ENCODE measurements around the gene ITGBL1.

DNA sequence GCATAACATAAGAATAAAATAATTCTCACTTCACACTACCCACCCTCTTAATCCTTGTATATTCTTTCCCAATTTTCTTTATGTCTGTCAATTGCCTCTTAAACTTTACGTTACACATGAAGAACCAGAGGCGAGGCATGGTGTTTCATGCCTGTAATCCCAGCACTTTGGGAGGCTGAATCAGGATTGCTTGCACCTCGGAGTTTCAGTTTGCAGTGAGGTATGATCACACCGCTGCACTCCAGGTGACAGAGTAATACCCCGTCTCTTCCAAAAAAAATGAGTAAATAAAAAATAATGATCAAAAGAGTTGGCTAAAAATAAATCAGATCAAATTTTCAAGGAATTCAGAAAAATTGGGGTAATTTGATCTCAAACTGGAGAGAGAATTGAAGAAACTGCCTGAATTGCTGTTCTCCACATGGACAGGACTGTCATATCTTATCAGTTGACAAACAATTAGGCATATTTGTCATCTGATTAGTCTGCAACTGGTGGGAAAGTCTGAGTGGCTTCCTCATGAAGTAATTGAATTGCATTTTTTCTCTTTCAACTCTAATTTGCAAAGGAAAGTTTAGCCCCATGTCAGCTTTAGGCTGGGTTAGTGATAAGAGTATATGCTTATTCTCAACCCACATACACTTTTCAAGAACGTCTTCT, 302.9 kb downstream of the ITGBL1 start:
- TF ChIP-seq, protein P1, sequence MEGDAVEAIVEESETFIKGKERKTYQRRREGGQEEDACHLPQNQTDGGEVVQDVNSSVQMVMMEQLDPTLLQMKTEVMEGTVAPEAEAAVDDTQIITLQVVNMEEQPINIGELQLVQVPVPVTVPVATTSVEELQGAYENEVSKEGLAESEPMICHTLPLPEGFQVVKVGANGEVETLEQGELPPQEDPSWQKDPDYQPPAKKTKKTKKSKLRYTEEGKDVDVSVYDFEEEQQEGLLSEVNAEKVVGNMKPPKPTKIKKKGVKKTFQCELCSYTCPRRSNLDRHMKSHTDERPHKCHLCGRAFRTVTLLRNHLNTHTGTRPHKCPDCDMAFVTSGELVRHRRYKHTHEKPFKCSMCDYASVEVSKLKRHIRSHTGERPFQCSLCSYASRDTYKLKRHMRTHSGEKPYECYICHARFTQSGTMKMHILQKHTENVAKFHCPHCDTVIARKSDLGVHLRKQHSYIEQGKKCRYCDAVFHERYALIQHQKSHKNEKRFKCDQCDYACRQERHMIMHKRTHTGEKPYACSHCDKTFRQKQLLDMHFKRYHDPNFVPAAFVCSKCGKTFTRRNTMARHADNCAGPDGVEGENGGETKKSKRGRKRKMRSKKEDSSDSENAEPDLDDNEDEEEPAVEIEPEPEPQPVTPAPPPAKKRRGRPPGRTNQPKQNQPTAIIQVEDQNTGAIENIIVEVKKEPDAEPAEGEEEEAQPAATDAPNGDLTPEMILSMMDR (IDR thresholded peaks at IDR 0.05) = no peak
- TF ChIP-seq POLR2A (IDR thresholded peaks at IDR 0.05) (no peak), EP300 (IDR thresholded peaks at IDR 0.05) (no peak)

All from suprapubic skin (tissue), 3 donors.